DND-41 (cell line): Measurements from ENCODE around the gene CRELD1.

Source experiments
- EZH2 ChIP-seq: IDR thresholded peaks from 3 replicates; pipeline ENCODE4 v1.6.1; 2012; ENCODE audit warnings: borderline replicate concordance, low read depth, mild to moderate bottlenecking, moderate library complexity, low read length, inconsistent platforms; ENCODE audit not compliant: severe bottlenecking
- TF ChIP-seq, protein P1 (sequence below): IDR thresholded peaks from 2 replicates; pipeline ENCODE4 v1.5.1; 2012; ENCODE audit warnings: borderline replicate concordance, low read length, moderate library complexity, mild to moderate bottlenecking; ENCODE audit not compliant: poor library complexity, severe bottlenecking; ENCODE audit errors: extremely low read depth

DNA sequence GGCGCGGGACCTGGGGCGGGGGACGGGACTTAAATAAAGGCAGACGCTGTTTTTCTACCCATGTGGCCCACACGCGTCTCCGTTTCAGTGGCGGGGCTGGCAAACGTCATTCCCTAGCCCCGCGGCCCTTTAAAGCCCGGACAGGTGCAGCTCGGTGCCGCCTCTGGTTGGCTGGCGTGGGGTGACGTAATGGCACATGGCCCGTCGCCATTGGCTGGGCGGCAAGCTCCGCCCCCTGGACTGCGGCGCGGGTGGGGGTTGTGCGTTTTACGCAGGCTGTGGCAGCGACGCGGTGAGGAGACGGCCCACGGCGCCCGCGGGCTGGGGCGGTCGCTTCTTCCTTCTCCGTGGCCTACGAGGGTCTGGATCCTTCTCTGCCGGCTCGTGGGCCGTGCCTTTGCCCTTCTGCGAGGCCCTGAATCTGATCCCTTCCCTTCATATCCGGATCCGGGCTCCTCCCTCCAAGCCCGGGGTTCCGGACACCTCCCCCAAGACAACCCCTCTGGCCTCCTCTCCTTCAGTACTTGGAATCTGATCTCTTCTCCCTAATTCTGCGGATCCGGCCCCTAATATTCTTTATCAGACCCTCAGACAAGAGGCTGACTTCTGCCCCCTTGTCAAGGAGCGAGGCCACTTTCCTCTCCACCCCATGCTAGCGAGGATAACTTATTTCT is at the start of gene CRELD1:
- TF ChIP-seq, protein P1, sequence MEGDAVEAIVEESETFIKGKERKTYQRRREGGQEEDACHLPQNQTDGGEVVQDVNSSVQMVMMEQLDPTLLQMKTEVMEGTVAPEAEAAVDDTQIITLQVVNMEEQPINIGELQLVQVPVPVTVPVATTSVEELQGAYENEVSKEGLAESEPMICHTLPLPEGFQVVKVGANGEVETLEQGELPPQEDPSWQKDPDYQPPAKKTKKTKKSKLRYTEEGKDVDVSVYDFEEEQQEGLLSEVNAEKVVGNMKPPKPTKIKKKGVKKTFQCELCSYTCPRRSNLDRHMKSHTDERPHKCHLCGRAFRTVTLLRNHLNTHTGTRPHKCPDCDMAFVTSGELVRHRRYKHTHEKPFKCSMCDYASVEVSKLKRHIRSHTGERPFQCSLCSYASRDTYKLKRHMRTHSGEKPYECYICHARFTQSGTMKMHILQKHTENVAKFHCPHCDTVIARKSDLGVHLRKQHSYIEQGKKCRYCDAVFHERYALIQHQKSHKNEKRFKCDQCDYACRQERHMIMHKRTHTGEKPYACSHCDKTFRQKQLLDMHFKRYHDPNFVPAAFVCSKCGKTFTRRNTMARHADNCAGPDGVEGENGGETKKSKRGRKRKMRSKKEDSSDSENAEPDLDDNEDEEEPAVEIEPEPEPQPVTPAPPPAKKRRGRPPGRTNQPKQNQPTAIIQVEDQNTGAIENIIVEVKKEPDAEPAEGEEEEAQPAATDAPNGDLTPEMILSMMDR = no peak
- no peak for TF ChIP-seq EZH2
